RPMI7951 (cell line): ENCODE data around the gene AUH. TPM values are rescaled to one million over a fixed set of nuclear protein-coding genes. Genes with fewer than 3 reads are reported as not detected.

Experiments used
- DNase-seq: peaks from one replicate; pipeline ENCODE4 v3.0.0-alpha.2; 2012; ENCODE audit warnings: low read depth
- total RNA-seq: library from RNA; depleted of rRNA; stranded (reverse); fragments of >200 nt; shearing (Covaris generic); gene quantifications from 2 replicates; pipeline ENCODE4 v1.2.3, GENCODE V29; 2014

The AUH gene
- total RNA-seq, 1 experiment from 2014 or later = 14.8 TPM

- DNase-seq = no peak
Measured at GRCh38 chr9:91295357-91295756, 66.4 kb downstream of the AUH start.

- DNase-seq = no peak
Measured at GRCh38 chr9:91291866-91292265, 69.9 kb downstream of the AUH start.

- no peak for DNase-seq
Measured at GRCh38 chr9:91289244-91289643, 72.5 kb downstream of the AUH start.

GRCh38 chr9:91285729-91286353 lies 75.9 kb downstream of the AUH start:
- DNase-seq = no peak

- no peak for DNase-seq
Measured at GRCh38 chr9:91282292-91282691, 79.4 kb downstream of the AUH start.

GRCh38 chr9:91279296-91280204 lies 82.2 kb downstream of the AUH start:
- DNase-seq = no peak

GRCh38 chr9:91276513-91276912 lies 85.2 kb downstream of the AUH start:
- DNase-seq = no peak

GRCh38 chr9:91275655-91276054 lies 86.1 kb downstream of the AUH start:
- no peak for DNase-seq

GRCh38 chr9:91274949-91275492 lies 86.7 kb downstream of the AUH start:
- no peak for DNase-seq

GRCh38 chr9:91273853-91274552 lies 87.7 kb downstream of the AUH start:
- DNase-seq = peak; percentile 46

GRCh38 chr9:91271156-91271555 lies 90.6 kb downstream of the AUH start:
- DNase-seq = no peak

GRCh38 chr9:91269907-91270491 lies 91.7 kb downstream of the AUH start:
- DNase-seq = no peak

GRCh38 chr9:91266448-91266847 lies 95.3 kb downstream of the AUH start:
- no peak for DNase-seq

- no peak for DNase-seq
Measured at GRCh38 chr9:91265514-91265913, 96.2 kb downstream of the AUH start.

- no peak for DNase-seq
Measured at GRCh38 chr9:91261417-91261816, 100.3 kb downstream of the AUH start.

GRCh38 chr9:91259162-91259561 lies 102.6 kb downstream of the AUH start:
- DNase-seq = no peak

- no peak for DNase-seq
Measured at GRCh38 chr9:91258451-91258850, 103.3 kb downstream of the AUH start.

- DNase-seq = no peak
Measured at GRCh38 chr9:91256235-91256634, 105.5 kb downstream of the AUH start.

GRCh38 chr9:91255327-91255726 lies 106.4 kb downstream of the AUH start:
- peak; percentile 56 for DNase-seq

- DNase-seq = peak; percentile 52
Measured at GRCh38 chr9:91253488-91253887, 108.2 kb downstream of the AUH start.

- no peak for DNase-seq
Measured at GRCh38 chr9:91248707-91249106, 113.0 kb downstream of the AUH start.

GRCh38 chr9:91247278-91247677 lies 114.4 kb downstream of the AUH start:
- no peak for DNase-seq
